K562 (cell line): Measurements from ENCODE around the gene NLE1. TPM values are rescaled to one million over a fixed set of nuclear protein-coding genes. Genes with fewer than 3 reads are reported as not detected.

ENCODE experiments used
- CHD4 ChIP-seq: fragments of 200-600 bp; sonication (generic); IDR thresholded peaks from 3 replicates; pipeline ENCODE4 v1.6.1; 2012; ENCODE audit warnings: low read depth, mild to moderate bottlenecking, mixed read lengths, low read length, inconsistent platforms; ENCODE audit not compliant: insufficient read depth, insufficient replicate concordance, poor library complexity, severe bottlenecking
- DIDO1 ChIP-seq: fragments of 450-650 bp; IDR thresholded peaks from 2 replicates; pipeline ENCODE4 v1.6.1; 2016; ENCODE audit warnings: low read depth, missing biosample characterization, missing genetic modification characterization
- ELF1 ChIP-seq: fragments of 200-800 bp; sonication (Bioruptor generic); IDR thresholded peaks from 2 replicates; pipeline ENCODE4 v1.6.1; 2016; ENCODE audit warnings: missing genetic modification characterization, missing compliant biosample characterization
- FOXJ3 ChIP-seq: sonication (generic); formaldehyde crosslinking; IDR thresholded peaks from 2 replicates; pipeline ENCODE4 v1.4.0; 2020; ENCODE audit warnings: mild to moderate bottlenecking, missing genetic modification reagents
- GATAD2A ChIP-seq: fragments of 450-650 bp; IDR thresholded peaks from 2 replicates; pipeline ENCODE4 v1.6.1; 2017
- HDAC1 ChIP-seq, 2 experiments: fragments of 450-650 bp; IDR thresholded peaks; 2 replicates each; pipeline ENCODE4 v1.6.1; 2016 to 2017; ENCODE audit warnings: inconsistent platforms in 1 of 2, mild to moderate bottlenecking in 1 of 2, moderate library complexity in 1 of 2
- KAT2B ChIP-seq: IDR thresholded peaks from one replicate; pipeline ENCODE4 v1.6.1; 2012; ENCODE audit warnings: low read depth, mild to moderate bottlenecking, control low read depth, inconsistent platforms, low read length, moderate library complexity
- NCOA6 ChIP-seq: fragments of 450-650 bp; IDR thresholded peaks from 2 replicates; pipeline ENCODE4 v1.6.1; 2017; ENCODE audit warnings: mild to moderate bottlenecking
- POLR2B ChIP-seq: fragments of 450-650 bp; IDR thresholded peaks from 2 replicates; pipeline ENCODE4 v1.6.1; 2018; ENCODE audit warnings: low read depth; ENCODE audit not compliant: partially characterized antibody
- RAD51 ChIP-seq: fragments of 450-650 bp; IDR thresholded peaks from 2 replicates; pipeline ENCODE4 v1.7.1; 2016; ENCODE audit warnings: low read depth, mild to moderate bottlenecking, borderline replicate concordance
- SMARCE1 ChIP-seq: fragments of 450-650 bp; IDR thresholded peaks from 2 replicates; pipeline ENCODE4 v1.7.1; 2016; ENCODE audit warnings: mild to moderate bottlenecking
- SUPT5H ChIP-seq: fragments of 450-650 bp; IDR thresholded peaks from 2 replicates; pipeline ENCODE4 v1.6.1; 2016
- TAL1 ChIP-seq: fragments of 450-650 bp; IDR thresholded peaks from 2 replicates; pipeline ENCODE4 v1.6.1; 2016; ENCODE audit warnings: mild to moderate bottlenecking
- TCF7L2 ChIP-seq: fragments of 150-350 bp; IDR thresholded peaks from 2 replicates; pipeline ENCODE4 v1.6.1; 2016; ENCODE audit warnings: low read depth, mild to moderate bottlenecking, low read length, moderate library complexity
- ZNF23 ChIP-seq: fragments of 250-450 bp; sonication (Bioruptor Pico); IDR thresholded peaks from 2 replicates; pipeline ENCODE4 v1.4.0; 2020; ENCODE audit warnings: mild to moderate bottlenecking
- ZNF77 ChIP-seq: fragments of 250-450 bp; sonication (Bioruptor Pico); IDR thresholded peaks from 2 replicates; pipeline ENCODE4 v1.5.0; 2020
- polyA plus RNA-seq, 8 experiments: library from polyadenylated mRNA; depleted of rRNA in 4 of 8; stranded (reverse) in 5 of 8; unstranded in 3 of 8; fragments of >200 nt; fragmentation: Nextera tagmentation in 2 of 8; fragmentation: Illumina TruSeq in 1 of 8; extraction: Ambion mirVana in 2 of 8; extraction: Trizol in 1 of 8; gene quantifications; 2 replicates each; pipeline versions ENCODE4 v1.2.1 to v1.2.3, GENCODE V29; 2011 to 2014; ENCODE audit warnings: inconsistent platforms in 1 of 8, missing spikeins in 1 of 8
- total RNA-seq, 7 experiments: library from RNA; depleted of rRNA in 6 of 7; stranded (reverse); fragments of >200 nt in 6 of 7; fragmentation: Illumina TruSeq in 2 of 7; extraction: Trizol in 2 of 7; gene quantifications; 2 replicates each; pipeline versions ENCODE4 v1.2.1 to v1.2.3, GENCODE V29; 2011 to 2021; ENCODE audit warnings: low replicate concordance in 1 of 7
- TF ChIP-seq, protein P1 (sequence below): fragments of 250-450 bp; sonication (Bioruptor Pico); IDR thresholded peaks from 2 replicates; pipeline ENCODE4 v1.4.0; 2020; ENCODE audit warnings: borderline replicate concordance
- TF ChIP-seq, protein P2 (sequence below): fragments of 200-800 bp; sonication (Bioruptor generic); IDR thresholded peaks from 2 replicates; pipeline ENCODE4 v1.6.1; 2017; ENCODE audit warnings: missing genetic modification characterization, missing compliant biosample characterization
- TF ChIP-seq, protein P3 (sequence below): fragments of 450-650 bp; IDR thresholded peaks from 2 replicates; pipeline ENCODE4 v1.6.1; 2017; ENCODE audit warnings: antibody characterized with exemption, mild to moderate bottlenecking
- TF ChIP-seq, protein P4 (sequence below): fragments of 450-650 bp; IDR thresholded peaks from 2 replicates; pipeline ENCODE4 v1.6.1; 2016

Gene NLE1
- total and polyA plus RNA-seq, 9 of the 15 experiments (the other 6 are each of a cell fraction or from before 2014, with no cell fraction given) = 3.8 to 69.0 (median 29.4) TPM

DNA sequence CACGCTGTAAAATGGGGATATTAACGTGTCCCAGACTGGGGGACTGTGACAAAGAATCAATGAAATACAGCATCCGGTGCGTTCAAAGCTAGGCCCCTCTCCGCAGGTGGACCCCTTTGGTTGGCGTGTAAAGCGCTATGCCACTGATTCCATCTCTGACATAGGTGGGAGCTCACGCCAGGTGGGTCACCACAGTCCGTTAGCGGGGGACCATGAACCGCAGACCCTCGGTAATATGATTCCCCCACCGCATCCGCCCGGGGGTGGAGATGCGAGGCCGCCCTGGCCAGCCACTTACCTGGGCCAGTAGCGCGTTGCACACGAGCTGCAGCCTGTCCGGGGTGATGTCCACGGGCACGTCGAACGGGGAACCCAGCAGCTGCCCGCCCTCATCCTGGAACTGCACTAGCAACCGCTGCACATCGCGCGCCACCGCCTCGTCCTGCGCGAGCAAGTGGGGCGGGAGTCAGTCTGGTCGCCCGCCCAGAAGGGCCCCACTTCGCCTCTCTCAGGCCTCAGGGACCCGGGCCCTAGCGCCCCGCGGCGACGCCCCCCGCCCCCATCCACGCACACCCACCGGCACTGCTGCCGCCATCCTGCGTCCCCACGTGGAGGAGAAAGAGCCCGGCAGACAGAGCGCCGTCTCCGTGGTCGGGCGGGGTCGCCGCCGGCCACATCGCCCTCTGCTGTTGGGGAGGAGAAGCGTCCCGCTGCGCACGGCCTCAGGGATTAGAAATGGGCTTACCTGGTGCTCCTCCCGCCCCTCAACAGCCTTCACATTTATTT is at the start of gene NLE1 (continued):
- TF ChIP-seq CHD4 (no peak), TAL1 (no peak), FOXJ3 (CRISPR knock-in tag) (no peak), ZNF77 (CRISPR knock-in tag) (no peak), KAT2B (no peak), SUPT5H (peak; percentile 79), GATAD2A (0 out of 2 replicates have a peak, but pooled peaks have one; percentile 23), SMARCE1 (no peak), DIDO1 (tag) (no peak), POLR2B (peak; percentile 52), ELF1 (tag) (no peak), HDAC1 (IDR thresholded peaks at IDR 0.05) (peak; percentile 94 to 100; a peak in 3 of 4 replicates), TCF7L2 (no peak), ZNF23 (no peak), NCOA6 (no peak), RAD51 (no peak)
- TF ChIP-seq, protein P1, sequence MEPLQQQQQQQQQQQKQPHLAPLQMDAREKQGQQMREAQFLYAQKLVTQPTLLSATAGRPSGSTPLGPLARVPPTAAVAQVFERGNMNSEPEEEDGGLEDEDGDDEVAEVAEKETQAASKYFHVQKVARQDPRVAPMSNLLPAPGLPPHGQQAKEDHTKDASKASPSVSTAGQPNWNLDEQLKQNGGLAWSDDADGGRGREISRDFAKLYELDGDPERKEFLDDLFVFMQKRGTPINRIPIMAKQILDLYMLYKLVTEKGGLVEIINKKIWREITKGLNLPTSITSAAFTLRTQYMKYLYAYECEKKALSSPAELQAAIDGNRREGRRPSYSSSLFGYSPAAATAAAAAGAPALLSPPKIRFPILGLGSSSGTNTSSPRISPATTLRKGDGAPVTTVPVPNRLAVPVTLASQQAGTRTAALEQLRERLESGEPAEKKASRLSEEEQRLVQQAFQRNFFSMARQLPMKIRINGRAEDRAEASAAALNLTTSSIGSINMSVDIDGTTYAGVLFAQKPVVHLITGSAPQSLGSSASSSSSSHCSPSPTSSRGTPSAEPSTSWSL (CRISPR knock-in tag) = no peak
- TF ChIP-seq, protein P2, sequence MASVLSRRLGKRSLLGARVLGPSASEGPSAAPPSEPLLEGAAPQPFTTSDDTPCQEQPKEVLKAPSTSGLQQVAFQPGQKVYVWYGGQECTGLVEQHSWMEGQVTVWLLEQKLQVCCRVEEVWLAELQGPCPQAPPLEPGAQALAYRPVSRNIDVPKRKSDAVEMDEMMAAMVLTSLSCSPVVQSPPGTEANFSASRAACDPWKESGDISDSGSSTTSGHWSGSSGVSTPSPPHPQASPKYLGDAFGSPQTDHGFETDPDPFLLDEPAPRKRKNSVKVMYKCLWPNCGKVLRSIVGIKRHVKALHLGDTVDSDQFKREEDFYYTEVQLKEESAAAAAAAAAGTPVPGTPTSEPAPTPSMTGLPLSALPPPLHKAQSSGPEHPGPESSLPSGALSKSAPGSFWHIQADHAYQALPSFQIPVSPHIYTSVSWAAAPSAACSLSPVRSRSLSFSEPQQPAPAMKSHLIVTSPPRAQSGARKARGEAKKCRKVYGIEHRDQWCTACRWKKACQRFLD = no peak
- TF ChIP-seq, protein P3, sequence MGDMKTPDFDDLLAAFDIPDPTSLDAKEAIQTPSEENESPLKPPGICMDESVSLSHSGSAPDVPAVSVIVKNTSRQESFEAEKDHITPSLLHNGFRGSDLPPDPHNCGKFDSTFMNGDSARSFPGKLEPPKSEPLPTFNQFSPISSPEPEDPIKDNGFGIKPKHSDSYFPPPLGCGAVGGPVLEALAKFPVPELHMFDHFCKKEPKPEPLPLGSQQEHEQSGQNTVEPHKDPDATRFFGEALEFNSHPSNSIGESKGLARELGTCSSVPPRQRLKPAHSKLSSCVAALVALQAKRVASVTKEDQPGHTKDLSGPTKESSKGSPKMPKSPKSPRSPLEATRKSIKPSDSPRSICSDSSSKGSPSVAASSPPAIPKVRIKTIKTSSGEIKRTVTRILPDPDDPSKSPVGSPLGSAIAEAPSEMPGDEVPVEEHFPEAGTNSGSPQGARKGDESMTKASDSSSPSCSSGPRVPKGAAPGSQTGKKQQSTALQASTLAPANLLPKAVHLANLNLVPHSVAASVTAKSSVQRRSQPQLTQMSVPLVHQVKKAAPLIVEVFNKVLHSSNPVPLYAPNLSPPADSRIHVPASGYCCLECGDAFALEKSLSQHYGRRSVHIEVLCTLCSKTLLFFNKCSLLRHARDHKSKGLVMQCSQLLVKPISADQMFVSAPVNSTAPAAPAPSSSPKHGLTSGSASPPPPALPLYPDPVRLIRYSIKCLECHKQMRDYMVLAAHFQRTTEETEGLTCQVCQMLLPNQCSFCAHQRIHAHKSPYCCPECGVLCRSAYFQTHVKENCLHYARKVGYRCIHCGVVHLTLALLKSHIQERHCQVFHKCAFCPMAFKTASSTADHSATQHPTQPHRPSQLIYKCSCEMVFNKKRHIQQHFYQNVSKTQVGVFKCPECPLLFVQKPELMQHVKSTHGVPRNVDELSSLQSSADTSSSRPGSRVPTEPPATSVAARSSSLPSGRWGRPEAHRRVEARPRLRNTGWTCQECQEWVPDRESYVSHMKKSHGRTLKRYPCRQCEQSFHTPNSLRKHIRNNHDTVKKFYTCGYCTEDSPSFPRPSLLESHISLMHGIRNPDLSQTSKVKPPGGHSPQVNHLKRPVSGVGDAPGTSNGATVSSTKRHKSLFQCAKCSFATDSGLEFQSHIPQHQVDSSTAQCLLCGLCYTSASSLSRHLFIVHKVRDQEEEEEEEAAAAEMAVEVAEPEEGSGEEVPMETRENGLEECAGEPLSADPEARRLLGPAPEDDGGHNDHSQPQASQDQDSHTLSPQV = no peak
- TF ChIP-seq, protein P4, sequence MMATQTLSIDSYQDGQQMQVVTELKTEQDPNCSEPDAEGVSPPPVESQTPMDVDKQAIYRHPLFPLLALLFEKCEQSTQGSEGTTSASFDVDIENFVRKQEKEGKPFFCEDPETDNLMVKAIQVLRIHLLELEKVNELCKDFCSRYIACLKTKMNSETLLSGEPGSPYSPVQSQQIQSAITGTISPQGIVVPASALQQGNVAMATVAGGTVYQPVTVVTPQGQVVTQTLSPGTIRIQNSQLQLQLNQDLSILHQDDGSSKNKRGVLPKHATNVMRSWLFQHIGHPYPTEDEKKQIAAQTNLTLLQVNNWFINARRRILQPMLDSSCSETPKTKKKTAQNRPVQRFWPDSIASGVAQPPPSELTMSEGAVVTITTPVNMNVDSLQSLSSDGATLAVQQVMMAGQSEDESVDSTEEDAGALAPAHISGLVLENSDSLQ = no peak
